Activated T-helper 17 cell treated with anti-CD3 and anti-CD28 coated beads, Interleukin-2, amount 50 U/mL, for 72 hours (primary cell): ENCODE data around the gene NIPAL1. TPM values are rescaled to one million over a fixed set of nuclear protein-coding genes. Genes with fewer than 3 reads are reported as not detected.

Experiments used
- ATAC-seq: fragments of 150-1000 bp; cut with Tn5 transposase; replicated peaks from 2 replicates; pipeline ENCODE4 v1.10.0; 2021; ENCODE audit warnings: mild to moderate bottlenecking, moderate library complexity
- H3K27ac Mint-ChIP-seq: one replicate; pipeline ENCODE4 v1.8.0; 2022; ENCODE audit warnings: mixed read lengths
- H3K27me3 Mint-ChIP-seq: one replicate; pipeline ENCODE4 v1.8.0; 2022; ENCODE audit warnings: mixed read lengths
- H3K36me3 Mint-ChIP-seq: one replicate; pipeline ENCODE4 v1.8.0; 2022; ENCODE audit warnings: low read depth, mild to moderate bottlenecking, mixed read lengths
- H3K4me1 Mint-ChIP-seq: one replicate; pipeline ENCODE4 v1.8.0; 2022; ENCODE audit warnings: mixed read lengths
- H3K4me3 Mint-ChIP-seq: one replicate; pipeline ENCODE4 v1.8.0; 2022; ENCODE audit warnings: mild to moderate bottlenecking, mixed read lengths
- H3K9me3 Mint-ChIP-seq: one replicate; pipeline ENCODE4 v1.8.0; 2022; ENCODE audit warnings: mixed read lengths
- total RNA-seq, 2 donors: library from RNA; stranded (reverse); gene quantifications; one replicate each; pipeline ENCODE4 v1.2.3, GENCODE V29; 2022

The NIPAL1 gene
- total RNA-seq, 2 donors from 2014 or later: 1.3 to 3.9 TPM

DNA sequence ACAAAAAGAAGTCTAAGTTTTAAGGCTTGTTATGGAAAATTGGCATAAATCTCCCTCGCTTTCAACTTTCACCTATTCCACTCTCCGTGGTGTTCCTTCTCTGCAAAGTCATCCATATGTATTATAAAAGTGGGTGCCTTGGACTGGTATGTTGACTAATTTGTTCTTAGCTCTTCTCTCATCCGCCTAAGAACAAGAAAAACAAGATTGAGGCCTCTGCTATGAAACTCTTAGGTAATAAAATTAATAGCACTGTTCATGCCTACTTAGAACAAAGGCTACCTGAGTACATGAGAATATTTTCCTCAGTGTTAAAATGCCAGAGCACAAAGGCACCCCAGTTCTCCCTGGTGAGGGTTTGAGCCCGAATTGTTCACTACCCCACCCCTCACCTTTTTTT is 1.4 kb upstream of the NIPAL1 start:
- Mint-ChIP-seq H3K4me3 (no peak overlapping the region), H3K36me3 (no peaks in the 10 kb centered on the region), H3K27ac (no peak overlapping the region), H3K9me3 (no peaks in the 10 kb centered on the region), H3K27me3 (no peaks in the 10 kb centered on the region), H3K4me1 (peaks cover 8% of the 10 kb centered on the region)
- no peak for ATAC-seq

DNA sequence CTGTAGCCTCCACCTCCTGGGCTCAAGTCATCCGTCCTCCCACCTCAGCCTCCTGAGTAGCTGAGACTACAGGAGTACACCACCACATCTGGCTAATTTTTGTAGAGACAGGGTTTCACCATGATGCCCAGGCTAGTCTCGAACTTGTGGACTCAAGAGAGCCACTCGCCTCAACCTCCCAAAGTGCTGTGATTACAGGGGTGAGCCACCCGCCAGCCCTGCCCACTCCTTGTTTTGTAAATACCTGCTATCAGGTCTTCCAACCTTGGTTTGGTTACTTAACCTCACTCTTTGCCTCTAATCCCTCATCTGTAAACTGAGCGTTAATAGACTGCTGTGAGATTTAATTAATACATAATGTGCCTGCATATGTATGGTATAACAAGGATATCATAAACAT is 894 bp upstream of the NIPAL1 start:
- H3K36me3 Mint-ChIP-seq: no peaks in the 10 kb centered on the region
- H3K4me3 Mint-ChIP-seq: peak overlapping the region; percentile 78
- H3K9me3 Mint-ChIP-seq: no peaks in the 10 kb centered on the region
- no peaks in the 10 kb centered on the region for H3K27me3 Mint-ChIP-seq
- H3K4me1 Mint-ChIP-seq: peaks cover 9% of the 10 kb centered on the region
- no peak for ATAC-seq
- no peak overlapping the region for H3K27ac Mint-ChIP-seq

DNA sequence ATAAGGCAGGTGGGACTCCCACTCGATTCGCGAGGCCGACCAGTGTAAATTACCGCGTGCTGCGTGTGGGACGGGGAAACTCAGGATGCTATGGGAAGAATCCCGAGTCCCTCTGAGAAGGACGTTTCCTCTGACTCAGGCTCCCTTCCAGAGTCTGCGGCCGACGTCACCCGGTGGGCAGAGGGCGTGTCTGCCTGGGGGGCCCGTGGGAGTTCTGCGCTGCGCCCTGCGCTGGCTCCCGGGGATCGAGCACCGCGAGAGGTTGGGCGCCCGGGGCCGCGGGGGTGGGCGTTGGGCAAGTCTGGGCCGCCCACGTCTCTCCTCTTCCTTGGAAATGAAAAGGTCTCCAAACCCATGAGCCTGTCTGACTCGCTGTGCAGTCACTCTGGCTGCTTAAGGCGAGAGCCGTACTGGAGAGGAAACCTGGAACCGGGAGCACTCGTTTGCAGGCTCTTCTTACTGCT is 568 bp downstream of the NIPAL1 start:
- peaks cover 17% of the 10 kb centered on the region for H3K4me1 Mint-ChIP-seq
- peak; percentile 60 for ATAC-seq
- no peaks in the 10 kb centered on the region for H3K27me3 Mint-ChIP-seq
- H3K27ac Mint-ChIP-seq: no peak overlapping the region
- peak overlapping the region; percentile 78 for H3K4me3 Mint-ChIP-seq
- H3K36me3 Mint-ChIP-seq: no peaks in the 10 kb centered on the region
- no peaks in the 10 kb centered on the region for H3K9me3 Mint-ChIP-seq

DNA sequence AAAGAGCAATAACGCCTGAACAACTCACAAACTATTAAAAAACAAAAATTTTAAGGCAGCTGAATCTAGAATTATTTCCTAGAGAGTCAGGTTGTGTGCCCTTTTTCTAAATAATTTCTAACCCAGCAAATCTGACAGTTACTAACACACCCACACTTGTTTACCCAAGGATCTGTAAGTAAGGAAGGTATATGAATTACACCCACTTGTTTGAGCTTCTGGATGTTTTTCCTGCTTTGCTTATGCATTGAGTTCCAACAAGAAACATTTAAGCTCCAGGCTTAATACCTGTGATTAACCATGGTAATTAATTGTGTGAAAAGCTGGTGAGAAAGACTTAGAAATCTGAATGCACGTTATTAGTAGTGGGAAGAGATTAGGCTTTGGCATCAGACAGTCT is 1.5 kb downstream of the NIPAL1 start:
- ATAC-seq: no peak
- Mint-ChIP-seq H3K9me3 (no peaks in the 10 kb centered on the region), H3K4me3 (no peak overlapping the region), H3K27me3 (no peaks in the 10 kb centered on the region), H3K27ac (no peak overlapping the region), H3K4me1 (peaks cover 20% of the 10 kb centered on the region), H3K36me3 (no peaks in the 10 kb centered on the region)

DNA sequence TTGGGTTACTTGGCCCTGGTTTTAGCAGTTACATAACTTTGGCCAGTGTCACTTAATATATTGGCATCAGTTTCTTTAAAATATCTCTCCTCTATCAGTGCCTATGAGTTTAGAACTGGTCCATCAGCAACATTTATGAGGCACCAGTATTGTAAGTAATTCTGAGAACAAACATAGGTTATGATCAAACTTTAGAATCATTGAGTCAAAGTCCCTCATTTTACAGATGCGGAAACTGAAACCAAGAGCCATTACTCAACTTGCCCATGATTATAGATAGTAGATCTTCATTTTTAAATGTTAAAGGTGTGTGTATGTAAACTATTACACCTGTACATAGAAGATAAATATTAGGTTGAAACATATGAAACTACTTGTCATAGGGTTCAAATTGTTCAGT is 4.5 kb downstream of the NIPAL1 start:
- no peaks in the 10 kb centered on the region for H3K9me3 Mint-ChIP-seq
- peaks cover 3% of the 10 kb centered on the region for H3K27me3 Mint-ChIP-seq
- H3K4me1 Mint-ChIP-seq: peaks cover 20% of the 10 kb centered on the region
- H3K27ac Mint-ChIP-seq: peak overlapping the region; percentile 4
- no peaks in the 10 kb centered on the region for H3K36me3 Mint-ChIP-seq
- H3K4me3 Mint-ChIP-seq: peak overlapping the region; percentile 7
- peak; percentile 67 for ATAC-seq

DNA sequence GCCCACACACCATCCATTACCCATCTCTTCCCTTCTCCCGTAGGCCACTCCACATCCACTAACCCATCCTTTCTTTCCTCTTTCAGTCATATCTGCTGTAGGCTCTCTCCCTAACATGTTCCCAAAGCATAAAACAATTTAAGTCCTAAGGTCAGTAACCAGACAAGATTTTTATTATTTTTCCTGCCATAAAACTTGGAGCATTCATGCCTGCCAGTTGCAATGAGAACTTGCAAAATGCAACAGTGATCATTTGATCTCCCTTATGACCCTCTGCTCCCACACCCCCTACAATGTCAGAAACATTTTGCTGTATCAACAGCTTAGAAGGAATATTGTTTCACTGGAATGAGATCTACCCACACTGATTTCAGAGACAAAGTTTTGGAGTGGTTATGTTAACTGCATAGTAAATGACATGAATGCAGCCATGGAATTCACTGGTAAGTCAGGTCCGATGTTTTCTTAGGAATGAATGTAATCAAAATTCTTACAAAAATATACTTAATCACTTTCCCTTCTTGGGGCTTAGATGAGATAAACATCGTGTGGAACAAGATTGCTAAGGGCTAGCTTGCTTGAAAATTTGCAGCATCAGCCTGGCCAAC is 5.7 kb downstream of the NIPAL1 start:
- Mint-ChIP-seq H3K36me3 (no peaks in the 10 kb centered on the region), H3K27me3 (peaks cover 3% of the 10 kb centered on the region), H3K9me3 (no peaks in the 10 kb centered on the region), H3K4me1 (peaks cover 19% of the 10 kb centered on the region), H3K4me3 (no peak overlapping the region), H3K27ac (peak overlapping the region; percentile 28)
- no peak for ATAC-seq

DNA sequence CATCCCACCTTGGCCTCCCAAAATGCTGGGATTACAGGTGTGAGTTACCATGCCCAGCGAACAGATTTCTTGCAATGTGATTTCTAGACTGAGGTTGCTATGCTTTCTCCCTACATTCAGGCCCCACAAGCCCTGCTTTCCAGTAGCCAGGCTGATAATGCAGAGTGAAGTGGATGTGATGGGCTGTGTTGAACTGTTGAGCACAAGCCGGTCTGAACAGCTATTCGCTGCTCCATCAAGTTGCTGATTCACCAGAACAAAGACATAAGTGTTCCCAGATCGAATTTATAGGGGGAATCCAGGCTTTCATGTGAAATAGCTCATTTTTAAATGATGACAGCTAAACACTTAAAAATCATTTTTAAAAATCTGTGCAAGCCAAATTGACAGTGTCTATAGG is 8.0 kb downstream of the NIPAL1 start:
- Mint-ChIP-seq H3K27me3 (peaks cover 3% of the 10 kb centered on the region), H3K9me3 (no peaks in the 10 kb centered on the region), H3K4me1 (peaks cover 32% of the 10 kb centered on the region), H3K36me3 (no peaks in the 10 kb centered on the region), H3K4me3 (no peak overlapping the region), H3K27ac (no peak overlapping the region)
- no peak for ATAC-seq

DNA sequence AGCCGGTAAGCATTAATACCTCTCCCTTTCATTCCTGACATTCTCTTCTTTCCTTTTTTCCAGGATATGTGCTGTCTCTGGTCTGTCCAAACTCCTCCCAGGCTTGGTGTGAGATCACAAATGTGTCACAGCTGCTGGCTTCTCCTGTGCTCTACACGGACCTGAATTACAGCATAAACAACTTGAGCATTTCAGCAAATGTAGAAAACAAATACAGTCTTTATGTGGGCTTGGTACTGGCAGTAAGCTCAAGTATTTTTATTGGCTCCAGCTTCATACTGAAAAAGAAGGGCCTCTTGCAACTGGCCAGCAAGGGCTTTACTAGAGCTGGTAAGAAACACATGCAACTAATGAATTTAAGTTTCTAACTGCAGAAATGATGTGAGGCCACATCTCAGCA is 8.4 kb downstream of the NIPAL1 start:
- Mint-ChIP-seq H3K27ac (no peak overlapping the region), H3K27me3 (peaks cover 3% of the 10 kb centered on the region), H3K36me3 (no peaks in the 10 kb centered on the region), H3K4me3 (no peak overlapping the region), H3K4me1 (peaks cover 29% of the 10 kb centered on the region), H3K9me3 (no peaks in the 10 kb centered on the region)
- ATAC-seq: no peak

DNA sequence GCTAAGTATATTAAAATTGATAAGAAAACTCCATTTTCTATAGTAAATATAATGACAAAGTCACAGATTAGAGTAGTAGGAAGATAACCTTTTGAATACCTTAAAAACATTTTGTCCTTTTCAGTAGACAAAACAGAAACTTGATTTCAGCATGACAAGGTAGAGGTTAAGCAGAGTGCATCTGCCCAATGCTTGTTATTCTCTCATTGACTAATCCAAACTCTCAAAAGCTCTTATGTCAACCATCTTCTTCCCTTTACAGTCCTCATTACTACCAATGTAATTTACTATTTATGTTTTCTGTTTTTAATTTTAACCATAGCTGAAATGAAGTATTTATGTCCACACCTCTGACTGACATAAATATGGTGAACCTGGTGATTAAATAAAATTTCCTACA is 11.1 kb downstream of the NIPAL1 start:
- peak; percentile 93 for ATAC-seq
- H3K4me1 Mint-ChIP-seq: peaks cover 16% of the 10 kb centered on the region
- H3K4me3 Mint-ChIP-seq: peak overlapping the region; percentile 26
- H3K36me3 Mint-ChIP-seq: no peaks in the 10 kb centered on the region
- peaks cover 3% of the 10 kb centered on the region for H3K27me3 Mint-ChIP-seq
- H3K27ac Mint-ChIP-seq: peak overlapping the region; percentile 28
- H3K9me3 Mint-ChIP-seq: no peaks in the 10 kb centered on the region

DNA sequence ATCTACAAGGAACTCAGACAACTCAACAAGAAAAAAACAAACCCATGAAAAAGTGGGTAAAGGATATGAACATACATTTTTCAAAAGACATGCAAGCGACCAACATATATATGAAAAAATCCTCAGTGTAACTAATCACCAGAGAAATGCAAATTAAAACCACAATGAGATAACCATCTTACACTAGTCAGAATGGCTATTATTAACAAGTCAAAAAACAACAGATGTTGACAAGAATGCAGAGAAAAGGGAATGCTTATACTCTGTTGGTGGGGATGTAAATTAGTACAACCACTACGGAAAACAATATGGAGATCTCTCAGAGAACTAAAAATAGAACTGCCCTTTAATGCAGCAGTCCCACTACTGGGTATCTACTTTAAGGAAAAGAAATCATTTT is 12.1 kb downstream of the NIPAL1 start:
- no peak overlapping the region for H3K4me3 Mint-ChIP-seq
- ATAC-seq: peak; percentile 42
- peaks cover 3% of the 10 kb centered on the region for H3K27me3 Mint-ChIP-seq
- no peaks in the 10 kb centered on the region for H3K36me3 Mint-ChIP-seq
- H3K9me3 Mint-ChIP-seq: no peaks in the 10 kb centered on the region
- H3K27ac Mint-ChIP-seq: peak overlapping the region; percentile 28
- peaks cover 17% of the 10 kb centered on the region for H3K4me1 Mint-ChIP-seq

DNA sequence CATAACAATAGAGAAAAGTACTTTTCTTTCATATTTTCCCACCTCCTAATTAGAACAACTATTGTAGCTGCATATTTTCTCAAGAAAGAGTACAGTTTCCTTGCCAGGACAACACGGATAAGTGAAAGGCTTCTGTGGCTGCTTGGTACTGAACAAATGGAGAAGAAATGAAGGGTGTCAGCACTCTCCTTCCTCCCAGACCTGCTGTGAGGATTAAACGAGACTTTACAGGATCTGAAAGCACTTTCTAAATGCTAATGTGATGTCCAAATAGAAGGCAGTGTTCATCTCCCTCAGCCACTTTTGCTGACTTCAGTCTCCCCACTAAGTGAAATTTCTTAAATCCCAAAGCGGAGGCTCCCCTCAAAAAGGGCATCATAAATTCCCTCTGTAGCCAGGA is 13.9 kb downstream of the NIPAL1 start:
- H3K4me3 Mint-ChIP-seq: no peak overlapping the region
- ATAC-seq: no peak
- no peaks in the 10 kb centered on the region for H3K36me3 Mint-ChIP-seq
- no peaks in the 10 kb centered on the region for H3K27me3 Mint-ChIP-seq
- no peaks in the 10 kb centered on the region for H3K9me3 Mint-ChIP-seq
- no peak overlapping the region for H3K27ac Mint-ChIP-seq
- peaks cover 33% of the 10 kb centered on the region for H3K4me1 Mint-ChIP-seq

DNA sequence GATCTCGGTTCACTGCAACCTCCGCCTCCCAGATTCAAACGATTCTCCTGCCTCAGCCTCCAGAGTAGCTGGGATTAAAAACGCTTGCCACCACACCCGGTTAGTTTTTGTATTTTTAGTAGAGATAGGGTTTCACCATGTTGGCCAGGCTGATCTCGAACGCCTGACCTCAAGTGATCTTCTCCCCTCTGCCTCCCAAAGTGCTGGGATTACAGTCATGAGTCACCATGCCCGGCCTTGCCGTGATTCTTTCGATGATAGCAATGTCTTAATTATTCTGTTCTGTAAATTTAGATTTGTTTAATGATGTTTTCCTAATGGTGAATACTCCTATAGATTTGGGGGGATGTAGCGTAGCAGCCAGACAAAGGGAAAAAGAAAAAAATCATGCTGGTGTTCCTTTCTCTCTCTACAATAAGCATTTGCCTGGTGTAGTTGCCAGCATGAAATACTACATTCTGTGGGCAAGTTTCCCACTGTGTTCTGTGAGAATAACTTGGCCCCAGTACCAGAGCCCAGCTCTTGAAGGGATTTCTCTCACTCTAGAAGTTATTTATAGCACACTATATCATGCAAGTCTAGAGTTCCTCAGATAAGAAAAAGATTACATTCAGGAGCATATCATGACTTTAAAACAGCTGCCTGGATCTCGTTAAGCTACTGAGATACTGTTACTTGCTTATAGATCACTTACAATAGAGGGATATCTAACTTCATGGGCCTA is 15.4 kb downstream of the NIPAL1 start:
- ATAC-seq: no peak
- no peaks in the 10 kb centered on the region for H3K27me3 Mint-ChIP-seq
- H3K9me3 Mint-ChIP-seq: no peaks in the 10 kb centered on the region
- no peak overlapping the region for H3K27ac Mint-ChIP-seq
- peaks cover 45% of the 10 kb centered on the region for H3K4me1 Mint-ChIP-seq
- no peak overlapping the region for H3K4me3 Mint-ChIP-seq
- peaks cover 12% of the 10 kb centered on the region for H3K36me3 Mint-ChIP-seq

DNA sequence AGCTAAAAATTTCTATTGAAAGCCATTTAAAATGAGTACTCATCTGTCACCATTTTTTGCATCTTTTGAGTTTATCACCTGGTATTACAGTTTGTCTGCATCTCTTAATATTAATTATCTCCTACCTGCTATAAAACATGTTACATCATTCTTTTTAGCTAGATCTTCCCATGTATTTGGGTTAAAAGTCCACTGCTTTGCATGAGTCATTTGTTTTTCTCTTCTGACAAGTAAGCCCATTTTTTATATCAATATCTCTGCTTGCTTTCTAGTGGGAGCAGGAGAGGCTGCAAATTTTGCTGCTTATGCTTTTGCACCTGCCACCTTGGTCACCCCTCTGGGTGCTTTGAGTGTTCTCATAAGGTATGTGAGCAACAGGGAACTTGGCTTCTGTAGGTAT is 16.1 kb downstream of the NIPAL1 start:
- H3K4me1 Mint-ChIP-seq: peaks cover 45% of the 10 kb centered on the region
- H3K27ac Mint-ChIP-seq: no peak overlapping the region
- ATAC-seq: no peak
- no peak overlapping the region for H3K4me3 Mint-ChIP-seq
- H3K36me3 Mint-ChIP-seq: peaks cover 12% of the 10 kb centered on the region
- H3K27me3 Mint-ChIP-seq: no peaks in the 10 kb centered on the region
- no peaks in the 10 kb centered on the region for H3K9me3 Mint-ChIP-seq

DNA sequence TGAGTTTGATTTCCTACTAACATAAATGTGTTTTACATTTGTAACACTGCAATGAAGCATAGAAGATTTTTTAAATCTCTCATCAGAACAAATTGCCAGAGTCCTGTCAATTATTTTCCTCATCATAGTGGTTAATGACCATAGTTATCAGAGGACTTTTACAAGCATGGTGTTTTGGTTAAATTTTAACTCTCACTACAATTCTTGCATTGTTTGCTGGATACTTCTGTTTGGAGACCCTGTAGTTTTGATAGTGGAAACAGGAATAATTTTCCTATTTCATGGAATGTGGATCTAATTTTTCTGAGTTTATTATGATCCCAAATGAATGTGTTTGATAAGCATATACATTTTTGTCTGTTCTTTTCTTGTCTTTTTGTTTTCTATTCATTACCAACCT is 16.8 kb downstream of the NIPAL1 start:
- Mint-ChIP-seq H3K4me1 (peaks cover 38% of the 10 kb centered on the region), H3K27ac (peak overlapping the region; percentile 35)

DNA sequence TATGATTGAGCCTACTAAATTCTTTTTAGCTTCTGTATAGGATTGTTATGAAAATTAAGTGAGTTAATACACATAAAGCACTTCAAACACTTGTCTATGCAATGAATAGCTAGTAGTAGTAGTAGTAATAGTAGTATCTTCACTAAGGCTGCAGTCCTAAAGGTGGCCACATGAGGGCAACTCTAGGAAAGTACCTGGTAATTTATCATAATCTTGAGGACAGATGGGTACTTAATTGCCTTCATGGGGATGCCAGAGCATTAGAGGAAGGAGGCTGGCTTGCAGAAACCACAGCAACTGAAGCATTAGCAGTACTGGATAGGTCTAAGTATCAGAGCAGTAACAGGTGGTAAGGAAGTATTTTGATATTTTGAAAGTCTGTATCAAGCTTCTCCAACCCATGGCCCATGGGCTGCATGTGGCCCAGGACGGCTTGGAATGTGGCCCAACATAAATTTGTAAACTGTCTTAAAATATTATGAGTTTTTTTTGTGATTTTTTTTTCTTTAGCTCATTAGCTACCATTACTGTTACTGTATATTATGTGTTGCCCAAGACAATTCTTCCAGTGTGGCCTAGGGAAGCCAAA is 17.3 kb downstream of the NIPAL1 start:
- Mint-ChIP-seq H3K4me1 (peaks cover 33% of the 10 kb centered on the region), H3K4me3 (no peak overlapping the region), H3K9me3 (no peaks in the 10 kb centered on the region), H3K27me3 (no peaks in the 10 kb centered on the region), H3K36me3 (peaks cover 12% of the 10 kb centered on the region), H3K27ac (peak overlapping the region; percentile 35)
- ATAC-seq: peak; percentile 23

More for the DNA sequence above, 16.8 kb downstream of the NIPAL1 start:
- peaks cover 12% of the 10 kb centered on the region for H3K36me3 Mint-ChIP-seq
- no peak for ATAC-seq
- H3K4me3 Mint-ChIP-seq: no peak overlapping the region
- H3K9me3 Mint-ChIP-seq: no peaks in the 10 kb centered on the region
- no peaks in the 10 kb centered on the region for H3K27me3 Mint-ChIP-seq
